Measurements from ENCODE around the gene PGAP6.

DNA sequence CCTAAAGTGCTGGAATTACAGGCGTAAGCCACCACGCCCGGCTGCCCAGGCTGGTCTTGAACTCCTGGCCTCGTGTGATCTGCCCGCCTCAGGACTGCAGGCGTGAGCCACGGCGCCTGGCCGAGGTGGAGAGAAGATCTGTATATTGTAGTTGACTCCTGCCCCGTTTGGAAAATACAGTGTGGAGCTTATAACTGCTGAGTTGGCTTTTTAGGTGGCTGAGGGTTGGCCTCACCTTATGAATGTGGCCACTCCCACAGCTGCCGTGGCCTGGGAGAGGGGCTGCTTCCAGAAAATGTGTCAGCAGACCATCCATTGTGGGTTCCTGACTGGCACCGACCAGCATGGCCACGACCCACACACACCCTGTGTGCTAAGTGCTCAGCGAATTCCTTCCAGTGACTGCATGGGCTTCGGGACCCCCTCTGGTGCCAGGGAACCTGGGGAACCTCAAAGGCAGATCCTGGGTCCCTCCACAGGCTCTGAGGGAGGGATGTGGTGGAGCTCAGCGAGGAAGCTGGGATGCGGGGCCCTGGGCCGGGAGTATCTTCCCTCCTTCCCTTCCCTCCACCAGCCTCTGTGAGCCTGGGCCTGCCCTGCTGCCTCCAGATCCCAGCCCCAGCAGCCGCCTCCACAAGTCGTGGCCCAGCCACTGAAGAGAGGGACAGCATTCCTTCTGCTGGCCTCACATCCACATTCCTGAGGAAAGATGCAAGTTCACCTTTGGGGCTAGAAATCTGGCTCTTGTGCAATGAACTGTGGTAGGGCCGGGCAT lies 32.8 kb upstream of the PGAP6 start:
- no peak for TF ChIP-seq CTCF (IDR thresholded peaks at IDR 0.05; ENCODE audit: low read depth, low read length, poor library complexity, severe bottlenecking)
- TF ChIP-seq EZH2phosphoT487 (IDR thresholded peaks at IDR 0.05; ENCODE audit: borderline replicate concordance, low read length) = no peak
